Measurements from ENCODE around the gene ELP1.

DNA sequence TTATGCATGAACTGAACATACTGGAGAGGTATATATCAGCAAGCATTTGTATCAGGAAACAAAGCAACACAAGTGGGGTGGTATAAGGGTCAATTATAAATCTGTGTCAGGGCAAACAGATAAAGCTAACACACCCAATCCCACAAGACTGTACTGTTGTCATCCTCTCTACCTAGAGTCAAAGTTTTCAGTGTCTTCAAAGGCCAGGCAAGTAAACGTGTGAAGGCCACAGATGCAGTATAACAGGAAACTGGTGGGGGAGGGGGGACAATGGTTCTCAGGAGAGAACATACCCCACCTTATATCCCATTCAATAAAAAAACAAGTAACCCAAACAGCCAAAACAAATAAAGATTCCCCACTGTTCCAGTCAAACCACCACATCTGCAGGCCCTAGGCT is 22.1 kb downstream of the ELP1 start:
- TF ChIP-seq, protein P1, sequence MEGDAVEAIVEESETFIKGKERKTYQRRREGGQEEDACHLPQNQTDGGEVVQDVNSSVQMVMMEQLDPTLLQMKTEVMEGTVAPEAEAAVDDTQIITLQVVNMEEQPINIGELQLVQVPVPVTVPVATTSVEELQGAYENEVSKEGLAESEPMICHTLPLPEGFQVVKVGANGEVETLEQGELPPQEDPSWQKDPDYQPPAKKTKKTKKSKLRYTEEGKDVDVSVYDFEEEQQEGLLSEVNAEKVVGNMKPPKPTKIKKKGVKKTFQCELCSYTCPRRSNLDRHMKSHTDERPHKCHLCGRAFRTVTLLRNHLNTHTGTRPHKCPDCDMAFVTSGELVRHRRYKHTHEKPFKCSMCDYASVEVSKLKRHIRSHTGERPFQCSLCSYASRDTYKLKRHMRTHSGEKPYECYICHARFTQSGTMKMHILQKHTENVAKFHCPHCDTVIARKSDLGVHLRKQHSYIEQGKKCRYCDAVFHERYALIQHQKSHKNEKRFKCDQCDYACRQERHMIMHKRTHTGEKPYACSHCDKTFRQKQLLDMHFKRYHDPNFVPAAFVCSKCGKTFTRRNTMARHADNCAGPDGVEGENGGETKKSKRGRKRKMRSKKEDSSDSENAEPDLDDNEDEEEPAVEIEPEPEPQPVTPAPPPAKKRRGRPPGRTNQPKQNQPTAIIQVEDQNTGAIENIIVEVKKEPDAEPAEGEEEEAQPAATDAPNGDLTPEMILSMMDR (IDR thresholded peaks at IDR 0.05): no peak
- TF ChIP-seq POLR2A (IDR thresholded peaks at IDR 0.05): no peak

All from testis (tissue), 2 donors.